Astrocyte (in vitro differentiated cells and primary cell): ENCODE measurements around the gene TMEM219. TPM values are rescaled to one million over a fixed set of nuclear protein-coding genes. Genes with fewer than 3 reads are reported as not detected.

Experiments
- DNase-seq: peaks from one replicate; pipeline ENCODE4 v3.0.0-alpha.2; 2010; ENCODE audit warnings: low read depth
- FAIRE-seq: peaks from 2 replicates; lab custom pipeline; 2011; peaks lifted over from hg19 to GRCh38; lab: Jason Lieb, UNC
- H2AFZ ChIP-seq: 2 replicates; pipeline ENCODE4 v1.6.0; 2012; ENCODE audit warnings: low read depth, low read length, inconsistent platforms
- H3K27ac ChIP-seq: 2 replicates; pipeline ENCODE4 v1.5.1; 2011; ENCODE audit warnings: low read depth, low read length, inconsistent platforms
- H3K27me3 ChIP-seq: 2 replicates; pipeline ENCODE4 v1.6.0; 2011; ENCODE audit warnings: low read length, inconsistent platforms; ENCODE audit not compliant: insufficient read depth
- H3K36me3 ChIP-seq: 2 replicates; pipeline ENCODE4 v1.5.1; 2011; ENCODE audit warnings: low read length, inconsistent platforms; ENCODE audit not compliant: insufficient read depth
- H3K4me1 ChIP-seq: 2 replicates; pipeline ENCODE4 v1.5.1; 2011; ENCODE audit warnings: low read length, inconsistent platforms; ENCODE audit not compliant: insufficient read depth
- H3K4me2 ChIP-seq: 2 replicates; pipeline ENCODE4 v1.6.0; 2012; ENCODE audit warnings: low read length, inconsistent platforms
- H3K4me3 ChIP-seq: 2 replicates; pipeline ENCODE4 v1.5.1; 2011; ENCODE audit warnings: low read depth, mild to moderate bottlenecking, low read length, inconsistent platforms; ENCODE audit not compliant: insufficient read depth
- H3K79me2 ChIP-seq: 2 replicates; pipeline ENCODE4 v1.6.0; 2012; ENCODE audit warnings: mild to moderate bottlenecking, low read length, inconsistent platforms; ENCODE audit not compliant: insufficient read depth
- H3K9ac ChIP-seq: 2 replicates; pipeline ENCODE4 v1.6.0; 2012; ENCODE audit warnings: mild to moderate bottlenecking, low read length, inconsistent platforms
- H3K9me3 ChIP-seq: 2 replicates; pipeline ENCODE4 v1.5.1; 2012; ENCODE audit warnings: low read depth, mild to moderate bottlenecking, low read length, inconsistent platforms; ENCODE audit not compliant: insufficient read depth
- H4K20me1 ChIP-seq: 2 replicates; pipeline ENCODE4 v1.6.0; 2012; ENCODE audit warnings: low read length, inconsistent platforms; ENCODE audit not compliant: insufficient read depth
- H3K27ac Mint-ChIP-seq: one replicate; pipeline ENCODE4 v1.8.0; 2021; ENCODE audit warnings: mild to moderate bottlenecking, mixed read lengths; ENCODE audit not compliant: unreplicated experiment
- H3K27me3 Mint-ChIP-seq: one replicate; pipeline ENCODE4 v1.8.0; 2021; ENCODE audit warnings: low read depth, mixed read lengths; ENCODE audit not compliant: unreplicated experiment
- H3K36me3 Mint-ChIP-seq: one replicate; pipeline ENCODE4 v1.8.0; 2021; ENCODE audit warnings: low read depth, mixed read lengths; ENCODE audit not compliant: unreplicated experiment
- H3K4me1 Mint-ChIP-seq: one replicate; pipeline ENCODE4 v1.8.0; 2021; ENCODE audit warnings: low read depth, mixed read lengths; ENCODE audit not compliant: unreplicated experiment
- H3K4me3 Mint-ChIP-seq: one replicate; pipeline ENCODE4 v1.8.0; 2021; ENCODE audit warnings: mild to moderate bottlenecking, moderate library complexity, mixed read lengths; ENCODE audit not compliant: unreplicated experiment
- H3K9me3 Mint-ChIP-seq: one replicate; pipeline ENCODE4 v1.8.0; 2021; ENCODE audit warnings: mild to moderate bottlenecking, mixed read lengths; ENCODE audit not compliant: unreplicated experiment
- CTCF ChIP-seq: IDR thresholded peaks from 2 replicates; pipeline ENCODE4 v1.5.1; 2011; ENCODE audit warnings: low read depth, mild to moderate bottlenecking, inconsistent platforms, low read length, moderate library complexity; ENCODE audit not compliant: insufficient read depth
- EZH2 ChIP-seq: IDR thresholded peaks from 2 replicates; pipeline ENCODE4 v1.6.1; 2012; ENCODE audit warnings: mild to moderate bottlenecking, low read length, inconsistent platforms; ENCODE audit not compliant: insufficient read depth
- total RNA-seq: library from RNA; stranded (reverse); gene quantifications from 2 replicates; pipeline ENCODE4 v1.2.1, GENCODE V29; 2021

TMEM219 gene
- total RNA-seq, 1 donor from 2014 or later: 96.6 TPM

- H3K27ac ChIP-seq: peak within 1 kb of the TSS; percentile 79
- H3K27me3 ChIP-seq: no peaks in the 10 kb centered on the region
- Mint-ChIP-seq H3K27ac (peak within 1 kb of the TSS; percentile 77), H3K27me3 (no peaks in the 10 kb centered on the region), H3K4me1 (peaks cover 17% of the 10 kb centered on the region), H3K4me3 (peak within 1 kb of the TSS; percentile 88), H3K36me3 (peaks cover 38% of the 10 kb centered on the region), H3K9me3 (peaks cover 3% of the 10 kb centered on the region)
- FAIRE-seq (no peak), DNase-seq (peak; percentile 97)
- H4K20me1 ChIP-seq: peaks cover 42% of the 10 kb centered on the region
- peaks cover 3% of the 10 kb centered on the region for H3K9me3 ChIP-seq
- H3K36me3 ChIP-seq: peaks cover 11% of the 10 kb centered on the region
- H3K79me2 ChIP-seq: peaks cover 49% of the 10 kb centered on the region
- peak within 1 kb of the TSS; percentile 92 for H3K9ac ChIP-seq
- peak within 1 kb of the TSS; percentile 82 for H3K4me3 ChIP-seq
- peak within 1 kb of the TSS; percentile 72 for H2AFZ ChIP-seq
- H3K4me2 ChIP-seq: peak within 1 kb of the TSS; percentile 95
- peaks cover 23% of the 10 kb centered on the region for H3K4me1 ChIP-seq
- TF ChIP-seq EZH2 (no peak), CTCF (no peak)
Observed at GRCh38 chr16:29973384-29974246, 11.7 kb downstream of the TMEM219 start, which contains the start of gene TAOK2. TAOK2 (plus strand) TSS chr16:29973868; CDS start chr16:29977773, 3,905 bp downstream.

GRCh38 chr16:29974291-29975133 lies 12.6 kb downstream of the TMEM219 start:
- Mint-ChIP-seq H3K4me1 (peaks cover 17% of the 10 kb centered on the region), H3K4me3 (peak overlapping the region; percentile 88), H3K27ac (peak overlapping the region; percentile 77), H3K36me3 (peaks cover 36% of the 10 kb centered on the region), H3K9me3 (peaks cover 3% of the 10 kb centered on the region), H3K27me3 (no peaks in the 10 kb centered on the region)
- Histone ChIP-seq H3K36me3 (peaks cover 18% of the 10 kb centered on the region), H2AFZ (peak overlapping the region; percentile 72), H4K20me1 (peaks cover 51% of the 10 kb centered on the region), H3K4me3 (peak overlapping the region; percentile 82), H3K79me2 (peaks cover 54% of the 10 kb centered on the region), H3K27me3 (no peaks in the 10 kb centered on the region), H3K27ac (peak overlapping the region; percentile 79), H3K4me1 (peaks cover 23% of the 10 kb centered on the region), H3K9ac (peak overlapping the region; percentile 92), H3K4me2 (peak overlapping the region; percentile 95), H3K9me3 (peaks cover 3% of the 10 kb centered on the region)
- FAIRE-seq (no peak), DNase-seq (peak; percentile 9)
- TF ChIP-seq CTCF: no peak
- TF ChIP-seq EZH2: no peak
